HepG2 (cell line): ENCODE results near the gene TMEM50B. TPM values are rescaled to one million over a fixed set of nuclear protein-coding genes. Genes with fewer than 3 reads are reported as not detected.

Experiments used
- ATAC-seq: fragments of 200-7000 bp; cut with Tn5 transposase; 3 replicates; pipeline ENCODE4 v1.9.1; 2020; ENCODE audit warnings: mild to moderate bottlenecking, moderate library complexity
- BruUV-seq: library from RNA; stranded (reverse); fragments of 400-500 nt; replicated peaks from 2 replicates; lab custom pipeline; 2021; lab: Mats Ljungman, UMichigan
- CTCF ChIA-PET: fragments of 300-600 bp; formaldehyde crosslinking; extraction: SDS; loops from one replicate; lab custom pipeline; 2021; ENCODE audit warnings: low total read pairs, inconsistent platforms, low intra/inter-chr PET ratio; lab: Yijun Ruan, JAX
- POLR2A ChIA-PET: fragments of 350-600 bp; sonication (Branson Sonifier 250); formaldehyde crosslinking; loops from one replicate; lab custom pipeline; 2020; ENCODE audit warnings: antibody characterized with exemption, inconsistent platforms; lab: Yijun Ruan, JAX
- DNase-seq: peaks from one replicate; pipeline ENCODE4 v3.0.0-alpha.2; 2015; ENCODE audit warnings: low spot score
- FAIRE-seq: peaks from 3 replicates; lab custom pipeline; 2011; peaks lifted over from hg19 to GRCh38; lab: Jason Lieb, UNC
- H2AFZ ChIP-seq: one replicate; pipeline ENCODE4 v1.6.1; 2011; ENCODE audit warnings: low read length, inconsistent platforms
- H3K27ac ChIP-seq: fragments of 300-600 bp; 3 replicates; pipeline ENCODE4 v1.8.0; 2011; ENCODE audit warnings: mixed run types, mild to moderate bottlenecking, mixed read lengths, low read length, inconsistent platforms; ENCODE audit not compliant: insufficient read depth; ENCODE audit errors: extremely low read length
- H3K27me3 ChIP-seq, 2 experiments: fragments of 200-600 bp in 1 of 2; 2 replicates in 1 of 2; 3 replicates in 1 of 2; pipeline versions ENCODE4 v1.6.0 to v1.8.0; 2011; ENCODE audit warnings: low read length in 2 of 2, mild to moderate bottlenecking in 2 of 2, moderate library complexity in 2 of 2, inconsistent platforms in 1 of 2; ENCODE audit not compliant: insufficient read depth in 2 of 2, control insufficient read depth in 1 of 2
- H3K36me3 ChIP-seq, 2 experiments: fragments of 200-600 bp in 1 of 2; replicated peaks in 1 of 2; 2 replicates in 1 of 2; 3 replicates in 1 of 2; pipeline versions ENCODE4 v1.5.1 to v1.8.0; 2011; ENCODE audit warnings: low read length in 2 of 2, inconsistent platforms in 1 of 2; ENCODE audit not compliant: insufficient read depth in 2 of 2, control insufficient read depth in 1 of 2
- H3K4me1 ChIP-seq: 2 replicates; pipeline ENCODE4 v1.5.1; 2012; ENCODE audit warnings: low read length, inconsistent platforms; ENCODE audit not compliant: insufficient read depth
- H3K4me2 ChIP-seq: 2 replicates; pipeline ENCODE4 v1.6.0; 2011; ENCODE audit warnings: low read depth, low read length, inconsistent platforms
- H3K4me3 ChIP-seq, 3 experiments: fragments of 200-600 bp in 1 of 3; sonication (generic), shearing (Covaris generic) in 1 of 3; replicated peaks in 1 of 3; 2 replicates each; pipeline ENCODE4 v1.5.1; 2011 to 2016; ENCODE audit warnings: low read length in 3 of 3, inconsistent platforms in 2 of 3, low read depth in 2 of 3, mild to moderate bottlenecking in 2 of 3, control low read depth in 1 of 3, mixed read lengths in 1 of 3; ENCODE audit not compliant: insufficient read depth in 1 of 3
- H3K79me2 ChIP-seq: one replicate; pipeline ENCODE4 v1.6.1; 2011; ENCODE audit warnings: low read length, inconsistent platforms; ENCODE audit not compliant: insufficient read depth
- H3K9ac ChIP-seq: 2 replicates; pipeline ENCODE4 v1.6.0; 2011; ENCODE audit warnings: mild to moderate bottlenecking, low read depth, low read length, inconsistent platforms; ENCODE audit not compliant: insufficient read depth
- H3K9me3 ChIP-seq: 2 replicates; pipeline ENCODE4 v1.5.1; 2012; ENCODE audit warnings: mild to moderate bottlenecking, low read length
- H4K20me1 ChIP-seq: 2 replicates; pipeline ENCODE4 v1.6.0; 2011; ENCODE audit warnings: inconsistent platforms, mild to moderate bottlenecking, low read length, moderate library complexity; ENCODE audit not compliant: insufficient read depth
- ESRRA ChIP-seq: sonication (generic); formaldehyde crosslinking; IDR thresholded peaks from 2 replicates; pipeline ENCODE4 v1.5.1; 2020; ENCODE audit warnings: mild to moderate bottlenecking, low read depth, missing genetic modification reagents
- HDAC2 ChIP-seq: sonication (generic); formaldehyde crosslinking; IDR thresholded peaks from 2 replicates; pipeline ENCODE4 v1.4.0; 2020; ENCODE audit warnings: missing genetic modification reagents
- RXRA ChIP-seq: sonication (generic); formaldehyde crosslinking; IDR thresholded peaks from 2 replicates; pipeline ENCODE4 v1.5.1; 2020; ENCODE audit warnings: missing genetic modification reagents
- SIN3A ChIP-seq: IDR thresholded peaks from 2 replicates; pipeline ENCODE4 v1.6.1; 2011; ENCODE audit warnings: low read depth, mild to moderate bottlenecking, control low read depth, low read length, borderline replicate concordance
- ZNF33B ChIP-seq: sonication (generic); formaldehyde crosslinking; IDR thresholded peaks from 2 replicates; pipeline ENCODE4 v1.5.1; 2020; ENCODE audit warnings: mild to moderate bottlenecking, missing genetic modification reagents
- WGBS: methylation state at CpG from one replicate; pipeline ENCODE4 v1.1.6; 2017; ENCODE audit warnings: low lambda C conversion rate; 5-methylcytosine and 5-hydroxymethylcytosine counted together
- in situ Hi-C: cut with HindIII; loops from 2 replicates; pipeline ENCODE4 v1.10.0; 2017; ENCODE audit warnings: low pct_unique_long_range_greater_than_20kb; ENCODE audit not compliant: extremely low pct_ligation_motif_present
- intact Hi-C: fragments of 100-400 bp; cut with micrococcal nuclease; formaldehyde crosslinking; loops from one replicate; pipeline ENCODE4 v1.10.0; 2022; ENCODE audit not compliant: unreplicated experiment
- polyA plus RNA-seq, 8 experiments: library from polyadenylated mRNA; depleted of rRNA in 3 of 8; stranded (reverse) in 7 of 8; unstranded in 1 of 8; fragments of >200 nt; fragmentation: Illumina TruSeq in 4 of 8; extraction: Trizol in 4 of 8; gene quantifications; 2 replicates each; pipeline versions ENCODE4 v1.2.1 to v1.2.3, GENCODE V29; 2011 to 2016; ENCODE audit warnings: low read depth in 4 of 8, missing spikeins in 1 of 8, mixed read lengths in 1 of 8; ENCODE audit not compliant: insufficient read depth in 1 of 8
- total RNA-seq, 5 experiments: library from RNA; depleted of rRNA; stranded (reverse); fragments of >200 nt; fragmentation: Illumina TruSeq; extraction: Trizol; gene quantifications; 2 replicates each; pipeline ENCODE4 v1.2.3, GENCODE V29; 2016; ENCODE audit warnings: low read depth in 1 of 5
- TF ChIP-seq, protein P1 (sequence below): sonication (generic); formaldehyde crosslinking; IDR thresholded peaks from 2 replicates; pipeline ENCODE4 v1.4.0; 2020; ENCODE audit warnings: mild to moderate bottlenecking, missing genetic modification reagents
- TF ChIP-seq, protein P2 (sequence below): sonication (generic); formaldehyde crosslinking; IDR thresholded peaks from 2 replicates; pipeline ENCODE4 v1.4.0; 2020; ENCODE audit warnings: missing genetic modification reagents, borderline replicate concordance
- TF ChIP-seq, protein P3 (sequence below): sonication (generic); formaldehyde crosslinking; IDR thresholded peaks from 2 replicates; pipeline ENCODE4 v1.4.0; 2020; ENCODE audit warnings: mild to moderate bottlenecking, missing genetic modification reagents, borderline replicate concordance

TMEM50B gene
- total and polyA plus RNA-seq, 2 of the 13 experiments (the other 11 are each of a cell fraction or from before 2014, with no cell fraction given): 29.9 to 46.3 TPM

DNA sequence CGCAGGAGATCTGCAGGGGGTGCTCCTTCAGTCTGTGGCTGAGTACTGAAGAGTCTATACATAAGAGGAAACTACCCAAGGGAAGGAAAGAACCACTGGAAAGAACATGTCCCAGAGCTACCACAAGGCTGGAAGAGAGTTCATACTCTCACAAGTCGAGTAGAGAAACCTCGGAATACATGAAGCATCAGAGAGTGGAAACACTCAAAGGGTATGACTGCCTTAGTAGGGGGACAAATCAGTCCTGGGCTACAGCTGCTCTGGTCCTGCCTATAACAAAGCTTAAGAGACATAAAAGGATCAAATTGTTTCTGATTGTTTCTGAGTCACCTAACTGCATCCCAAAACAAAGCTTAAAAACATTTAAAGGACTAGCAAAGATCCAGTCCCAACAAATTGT lies 27.4 kb downstream of the TMEM50B start:
- TF ChIP-seq ZNF33B (CRISPR knock-in tag) (no peak), RXRA (CRISPR knock-in tag) (no peak), SIN3A (no peak), HDAC2 (CRISPR knock-in tag) (no peak), ESRRA (no peak)
- TF ChIP-seq, protein P1, sequence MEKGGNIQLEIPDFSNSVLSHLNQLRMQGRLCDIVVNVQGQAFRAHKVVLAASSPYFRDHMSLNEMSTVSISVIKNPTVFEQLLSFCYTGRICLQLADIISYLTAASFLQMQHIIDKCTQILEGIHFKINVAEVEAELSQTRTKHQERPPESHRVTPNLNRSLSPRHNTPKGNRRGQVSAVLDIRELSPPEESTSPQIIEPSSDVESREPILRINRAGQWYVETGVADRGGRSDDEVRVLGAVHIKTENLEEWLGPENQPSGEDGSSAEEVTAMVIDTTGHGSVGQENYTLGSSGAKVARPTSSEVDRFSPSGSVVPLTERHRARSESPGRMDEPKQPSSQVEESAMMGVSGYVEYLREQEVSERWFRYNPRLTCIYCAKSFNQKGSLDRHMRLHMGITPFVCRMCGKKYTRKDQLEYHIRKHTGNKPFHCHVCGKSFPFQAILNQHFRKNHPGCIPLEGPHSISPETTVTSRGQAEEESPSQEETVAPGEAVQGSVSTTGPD (CRISPR knock-in tag): no peak
- TF ChIP-seq, protein P2, sequence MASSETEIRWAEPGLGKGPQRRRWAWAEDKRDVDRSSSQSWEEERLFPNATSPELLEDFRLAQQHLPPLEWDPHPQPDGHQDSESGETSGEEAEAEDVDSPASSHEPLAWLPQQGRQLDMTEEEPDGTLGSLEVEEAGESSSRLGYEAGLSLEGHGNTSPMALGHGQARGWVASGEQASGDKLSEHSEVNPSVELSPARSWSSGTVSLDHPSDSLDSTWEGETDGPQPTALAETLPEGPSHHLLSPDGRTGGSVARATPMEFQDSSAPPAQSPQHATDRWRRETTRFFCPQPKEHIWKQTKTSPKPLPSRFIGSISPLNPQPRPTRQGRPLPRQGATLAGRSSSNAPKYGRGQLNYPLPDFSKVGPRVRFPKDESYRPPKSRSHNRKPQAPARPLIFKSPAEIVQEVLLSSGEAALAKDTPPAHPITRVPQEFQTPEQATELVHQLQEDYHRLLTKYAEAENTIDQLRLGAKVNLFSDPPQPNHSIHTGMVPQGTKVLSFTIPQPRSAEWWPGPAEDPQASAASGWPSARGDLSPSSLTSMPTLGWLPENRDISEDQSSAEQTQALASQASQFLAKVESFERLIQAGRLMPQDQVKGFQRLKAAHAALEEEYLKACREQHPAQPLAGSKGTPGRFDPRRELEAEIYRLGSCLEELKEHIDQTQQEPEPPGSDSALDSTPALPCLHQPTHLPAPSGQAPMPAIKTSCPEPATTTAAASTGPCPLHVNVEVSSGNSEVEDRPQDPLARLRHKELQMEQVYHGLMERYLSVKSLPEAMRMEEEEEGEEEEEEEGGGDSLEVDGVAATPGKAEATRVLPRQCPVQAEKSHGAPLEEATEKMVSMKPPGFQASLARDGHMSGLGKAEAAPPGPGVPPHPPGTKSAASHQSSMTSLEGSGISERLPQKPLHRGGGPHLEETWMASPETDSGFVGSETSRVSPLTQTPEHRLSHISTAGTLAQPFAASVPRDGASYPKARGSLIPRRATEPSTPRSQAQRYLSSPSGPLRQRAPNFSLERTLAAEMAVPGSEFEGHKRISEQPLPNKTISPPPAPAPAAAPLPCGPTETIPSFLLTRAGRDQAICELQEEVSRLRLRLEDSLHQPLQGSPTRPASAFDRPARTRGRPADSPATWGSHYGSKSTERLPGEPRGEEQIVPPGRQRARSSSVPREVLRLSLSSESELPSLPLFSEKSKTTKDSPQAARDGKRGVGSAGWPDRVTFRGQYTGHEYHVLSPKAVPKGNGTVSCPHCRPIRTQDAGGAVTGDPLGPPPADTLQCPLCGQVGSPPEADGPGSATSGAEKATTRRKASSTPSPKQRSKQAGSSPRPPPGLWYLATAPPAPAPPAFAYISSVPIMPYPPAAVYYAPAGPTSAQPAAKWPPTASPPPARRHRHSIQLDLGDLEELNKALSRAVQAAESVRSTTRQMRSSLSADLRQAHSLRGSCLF (CRISPR knock-in tag): no peak
- TF ChIP-seq, protein P3, sequence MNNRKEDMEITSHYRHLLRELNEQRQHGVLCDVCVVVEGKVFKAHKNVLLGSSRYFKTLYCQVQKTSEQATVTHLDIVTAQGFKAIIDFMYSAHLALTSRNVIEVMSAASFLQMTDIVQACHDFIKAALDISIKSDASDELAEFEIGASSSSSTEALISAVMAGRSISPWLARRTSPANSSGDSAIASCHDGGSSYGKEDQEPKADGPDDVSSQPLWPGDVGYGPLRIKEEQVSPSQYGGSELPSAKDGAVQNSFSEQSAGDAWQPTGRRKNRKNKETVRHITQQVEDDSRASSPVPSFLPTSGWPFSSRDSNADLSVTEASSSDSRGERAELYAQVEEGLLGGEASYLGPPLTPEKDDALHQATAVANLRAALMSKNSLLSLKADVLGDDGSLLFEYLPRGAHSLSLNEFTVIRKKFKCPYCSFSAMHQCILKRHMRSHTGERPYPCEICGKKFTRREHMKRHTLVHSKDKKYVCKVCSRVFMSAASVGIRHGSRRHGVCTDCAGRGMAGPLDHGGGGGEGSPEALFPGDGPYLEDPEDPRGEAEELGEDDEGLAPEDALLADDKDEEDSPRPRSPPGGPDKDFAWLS (CRISPR knock-in tag): no peak
- TF ChIP-seq, all 625 proteins: peak for 0
- H3K9ac ChIP-seq: no peak overlapping the region
- POLR2A ChIA-PET: interaction anchor here (1.2 kb wide), 1 partner anchor 28 kb away, joined by 3 read pairs; the partner anchor contains the start of gene TMEM50B

More for the DNA sequence above, 27.4 kb downstream of the TMEM50B start:
- Histone ChIP-seq H4K20me1 (no peaks in the 10 kb centered on the region), H3K4me1 (peaks cover 14% of the 10 kb centered on the region), H3K4me3 (no peak overlapping the region), H3K36me3 (peaks cover 1 to 12% of the 10 kb centered on the region in 2 experiments; a peak in 2 of 5 replicates), H2AFZ (no peak overlapping the region), H3K4me2 (no peak overlapping the region), H3K9me3 (no peaks in the 10 kb centered on the region), H3K27ac (no peak overlapping the region), H3K79me2 (no peaks in the 10 kb centered on the region), H3K27me3 (no peaks in the 10 kb centered on the region)
- BruUV-seq: no TSS peak
- FAIRE-seq: no peak
- in situ Hi-C loops (no loop called here), intact Hi-C loops (no loop called here)
- DNase-seq: no peak
- CTCF ChIA-PET: no interaction called here
- peak; percentile 49; the same call in 2 of the 3 replicates for ATAC-seq
- 91% methylated on average over 3 of the region's 3 CpGs for WGBS
